ENCODE results near the gene CRACR2A. TPM values are rescaled to one million over a fixed set of nuclear protein-coding genes. Genes with fewer than 3 reads are reported as not detected.

CRACR2A gene
- total and polyA plus RNA-seq, 3 donors from 2014 or later = 3.1 to 5.0 (median 4.0) TPM

DNA sequence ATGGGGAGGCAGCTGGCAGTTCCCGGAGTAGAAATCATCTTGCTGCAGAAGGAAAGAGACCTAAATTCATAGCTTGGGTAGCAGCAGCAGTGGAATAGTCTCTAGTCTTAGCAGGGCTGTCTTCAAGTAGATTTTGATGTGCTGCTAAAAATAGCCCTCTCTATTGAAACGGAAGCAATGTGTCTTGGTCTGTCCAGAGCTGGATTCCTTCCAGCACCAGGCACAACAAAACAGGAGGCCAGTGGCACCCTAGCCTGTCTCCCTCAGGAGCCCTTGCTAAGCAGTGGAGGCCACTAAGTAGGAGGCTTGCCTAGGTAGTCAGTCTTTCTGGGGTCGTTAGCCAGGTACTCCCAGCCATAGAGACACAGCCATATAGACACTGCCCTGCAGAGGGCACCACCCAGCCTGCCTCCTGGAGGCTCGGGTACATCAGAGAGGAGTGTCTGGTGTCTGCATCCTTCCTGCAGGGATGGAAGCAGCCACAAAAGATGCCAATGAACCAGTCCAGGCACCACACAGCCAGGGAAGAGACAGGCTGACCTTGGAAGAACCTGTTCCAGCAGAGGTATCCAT lies 97.5 kb downstream of the CRACR2A start:
- Histone ChIP-seq H3K27ac (no peak overlapping the region), H3K4me1 (peaks cover 5% of the 10 kb centered on the region), H3K36me3 (ENCODE audit: low read depth, missing control alignments) (no peaks in the 10 kb centered on the region), H3K9me3 (no peaks in the 10 kb centered on the region), H3K27me3 (no peaks in the 10 kb centered on the region), H3K4me3 (no peak overlapping the region)
- 62 to 66% methylated on average over 3 to 4 of the region's 4 CpGs for WGBS, 2 donors
- TF ChIP-seq, protein P1, sequence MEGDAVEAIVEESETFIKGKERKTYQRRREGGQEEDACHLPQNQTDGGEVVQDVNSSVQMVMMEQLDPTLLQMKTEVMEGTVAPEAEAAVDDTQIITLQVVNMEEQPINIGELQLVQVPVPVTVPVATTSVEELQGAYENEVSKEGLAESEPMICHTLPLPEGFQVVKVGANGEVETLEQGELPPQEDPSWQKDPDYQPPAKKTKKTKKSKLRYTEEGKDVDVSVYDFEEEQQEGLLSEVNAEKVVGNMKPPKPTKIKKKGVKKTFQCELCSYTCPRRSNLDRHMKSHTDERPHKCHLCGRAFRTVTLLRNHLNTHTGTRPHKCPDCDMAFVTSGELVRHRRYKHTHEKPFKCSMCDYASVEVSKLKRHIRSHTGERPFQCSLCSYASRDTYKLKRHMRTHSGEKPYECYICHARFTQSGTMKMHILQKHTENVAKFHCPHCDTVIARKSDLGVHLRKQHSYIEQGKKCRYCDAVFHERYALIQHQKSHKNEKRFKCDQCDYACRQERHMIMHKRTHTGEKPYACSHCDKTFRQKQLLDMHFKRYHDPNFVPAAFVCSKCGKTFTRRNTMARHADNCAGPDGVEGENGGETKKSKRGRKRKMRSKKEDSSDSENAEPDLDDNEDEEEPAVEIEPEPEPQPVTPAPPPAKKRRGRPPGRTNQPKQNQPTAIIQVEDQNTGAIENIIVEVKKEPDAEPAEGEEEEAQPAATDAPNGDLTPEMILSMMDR (IDR thresholded peaks at IDR 0.05) = no peak
- TF ChIP-seq POLR2A (IDR thresholded peaks at IDR 0.05) = no peak
- DNase-seq = peak; percentile 41
- intact Hi-C loops (cut with DNase I; ENCODE audit: low total_unique reads) = no loop called here

DNA sequence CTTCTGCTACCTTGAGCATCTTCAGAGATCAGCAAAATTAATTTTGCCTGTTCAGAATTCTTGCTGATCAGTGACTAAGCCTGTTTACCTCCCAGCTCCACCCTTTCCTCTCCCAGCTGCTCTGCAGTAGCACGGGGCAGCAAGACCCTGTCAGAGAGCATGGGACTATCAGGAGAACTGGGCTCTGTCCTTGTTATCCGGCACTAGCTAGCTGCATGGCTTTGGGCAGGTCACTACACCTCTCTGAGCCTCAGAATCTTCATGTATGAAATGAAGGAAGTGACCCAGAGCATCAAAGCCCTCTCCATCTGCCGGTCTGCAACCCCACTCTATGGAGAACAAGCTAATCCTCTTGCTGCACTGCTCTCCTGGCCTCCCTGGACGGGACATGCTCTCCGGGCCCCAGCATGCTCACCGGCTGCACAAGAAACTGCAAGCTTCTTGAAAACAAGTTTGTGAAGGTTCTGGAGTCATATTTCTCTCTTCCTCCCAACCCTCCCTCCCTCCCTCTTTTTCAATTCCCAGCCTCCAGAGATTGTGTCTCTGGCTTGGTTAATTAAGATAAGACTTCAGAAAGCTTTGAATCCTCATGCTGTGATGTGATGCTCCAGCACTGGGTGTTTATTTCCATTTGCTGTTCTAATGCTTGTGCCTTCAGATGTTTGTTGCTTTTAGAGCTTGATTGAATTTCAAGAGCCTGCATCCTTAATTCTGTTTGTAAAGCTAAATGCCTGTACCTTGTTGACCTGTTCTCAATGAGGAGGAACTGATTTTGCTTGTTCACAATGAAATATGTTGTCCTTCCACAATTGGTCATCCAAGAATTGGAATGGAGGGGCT lies 101.1 kb downstream of the CRACR2A start:
- intact Hi-C loops (cut with DNase I; ENCODE audit: low total_unique reads) = no loop called here
- no peaks in the 10 kb centered on the region for H3K27me3 ChIP-seq
- WGBS, 2 donors = 54 to 64% methylated on average over 6 of the region's 6 CpGs
- no peaks in the 10 kb centered on the region for H3K36me3 ChIP-seq (ENCODE audit: low read depth, missing control alignments)
- H3K4me3 ChIP-seq = no peak overlapping the region
- H3K9me3 ChIP-seq = no peaks in the 10 kb centered on the region
- no peak for TF ChIP-seq POLR2A (IDR thresholded peaks at IDR 0.05)
- TF ChIP-seq, protein P1 (IDR thresholded peaks at IDR 0.05) = no peak
- no peak for DNase-seq
- H3K4me1 ChIP-seq = peaks cover 5% of the 10 kb centered on the region
- H3K27ac ChIP-seq = no peak overlapping the region

DNA sequence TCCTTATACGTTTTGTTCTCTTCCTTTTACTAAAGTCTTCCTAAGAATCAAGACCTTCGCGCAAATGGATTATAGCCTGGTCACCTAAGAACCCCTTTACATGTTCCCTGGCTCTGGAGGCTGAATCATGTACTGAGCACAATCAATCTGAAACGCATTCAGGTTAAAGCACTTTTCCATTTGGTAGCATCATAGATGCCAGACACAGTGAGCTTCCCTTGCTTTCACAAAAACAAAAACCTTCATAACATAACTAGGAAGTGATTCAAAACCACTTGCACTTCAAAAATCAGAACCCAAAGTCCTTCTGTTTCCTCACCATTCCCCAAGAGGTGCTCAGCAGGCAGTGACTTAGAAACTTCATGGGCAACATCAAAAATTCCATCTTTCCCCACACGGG lies 105.4 kb downstream of the CRACR2A start:
- H3K4me1 ChIP-seq = peaks cover 5% of the 10 kb centered on the region
- DNase-seq = no peak
- no peaks in the 10 kb centered on the region for H3K9me3 ChIP-seq
- TF ChIP-seq POLR2A (IDR thresholded peaks at IDR 0.05) = no peak
- TF ChIP-seq, protein P1 (IDR thresholded peaks at IDR 0.05) = no peak
- no peak overlapping the region for H3K27ac ChIP-seq
- H3K27me3 ChIP-seq = no peaks in the 10 kb centered on the region
- WGBS, 2 donors = 87 to 92% methylated on average over 5 of the region's 5 CpGs
- intact Hi-C loops (cut with DNase I; ENCODE audit: low total_unique reads) = no loop called here
- no peaks in the 10 kb centered on the region for H3K36me3 ChIP-seq (ENCODE audit: low read depth, missing control alignments)
- H3K4me3 ChIP-seq = no peak overlapping the region

DNA sequence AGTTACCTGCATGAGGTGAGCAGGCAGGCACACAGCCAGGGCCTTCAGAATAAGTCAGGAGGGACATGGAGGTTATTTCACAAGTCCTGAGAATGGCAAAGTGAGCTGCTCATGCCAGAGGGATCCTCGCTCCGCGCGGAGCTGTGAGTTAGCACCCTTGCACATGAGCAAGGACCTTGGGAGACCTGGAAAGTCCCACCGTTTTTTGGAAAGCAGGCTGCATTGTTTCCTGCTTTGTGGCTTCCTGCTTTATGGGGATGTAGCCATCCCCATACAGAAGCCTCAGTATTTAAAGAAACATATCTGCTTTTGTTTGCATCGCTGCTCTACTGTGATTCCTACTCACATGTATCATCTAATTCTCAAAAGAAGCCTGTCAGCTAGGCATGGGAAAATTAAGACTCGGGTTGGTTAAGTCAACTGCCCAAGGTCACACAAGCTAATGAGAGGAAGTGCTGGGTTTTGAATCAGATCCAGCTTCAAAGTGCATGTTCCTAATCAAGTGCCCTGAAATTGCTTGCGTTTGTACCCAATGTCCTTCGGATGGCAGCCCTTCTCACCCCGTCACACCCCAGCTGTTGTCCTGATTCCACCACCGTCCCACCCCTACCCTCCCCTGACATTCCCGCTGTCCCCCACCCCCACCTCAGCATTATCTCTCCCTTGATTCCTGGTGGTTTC lies 106.2 kb downstream of the CRACR2A start:
- Histone ChIP-seq H3K4me1 (peaks cover 1% of the 10 kb centered on the region), H3K4me3 (no peak overlapping the region), H3K36me3 (ENCODE audit: low read depth, missing control alignments) (no peaks in the 10 kb centered on the region), H3K27ac (no peak overlapping the region), H3K9me3 (no peaks in the 10 kb centered on the region), H3K27me3 (no peaks in the 10 kb centered on the region)
- no peak for TF ChIP-seq POLR2A (IDR thresholded peaks at IDR 0.05)
- TF ChIP-seq, protein P1 (IDR thresholded peaks at IDR 0.05) = no peak
- 64 to 69% methylated on average over 10 to 12 of the region's 12 CpGs for WGBS, 2 donors
- DNase-seq = no peak
- intact Hi-C loops (cut with DNase I; ENCODE audit: low total_unique reads) = no loop called here
